ENCODE results near the gene NTM. TPM values are rescaled to one million over a fixed set of nuclear protein-coding genes. Genes with fewer than 3 reads are reported as not detected.

The NTM gene
- total and polyA plus RNA-seq, 2 experiments from 2014 or later: 25.9 to 49.0 TPM

GRCh38 chr11:132222345-132222744 is 851.9 kb downstream of the NTM start:
- Histone ChIP-seq H3K9ac (no peak overlapping the region), H3K27ac (no peak overlapping the region), H3K79me2 (ENCODE audit: insufficient read depth) (no peaks in the 10 kb centered on the region), H3K4me3 (no peak overlapping the region), H3K27me3 (replicated peaks; ENCODE audit: insufficient read depth) (no peaks in the 10 kb centered on the region; the same call in 1 of the 2 replicates), H3F3A (ENCODE audit: insufficient read depth) (peaks cover 12% of the 10 kb centered on the region), H3K9me2 (ENCODE audit: insufficient read depth) (no peaks in the 10 kb centered on the region), H3K9me3 (ENCODE audit: low read depth) (no peaks in the 10 kb centered on the region), H4K20me1 (ENCODE audit: insufficient read depth) (no peaks in the 10 kb centered on the region), H3K4me1 (ENCODE audit: insufficient read depth) (peaks cover 10% of the 10 kb centered on the region), H2AFZ (no peak overlapping the region), H3K36me3 (ENCODE audit: low read depth) (no peaks in the 10 kb centered on the region), H3K4me2 (ENCODE audit: unreplicated experiment) (no peak overlapping the region)
- WGBS, 2 experiments (ENCODE audit: low coverage in 1 of 2, low lambda C conversion rate in 2 of 2, missing lambda C conversion rate in 2 of 2): 91 to 92% methylated on average over 2 of the region's 2 CpGs
- in situ Hi-C loops (cut with MboI): no loop called here
- no peak for TF ChIP-seq EZH2phosphoT487 (IDR thresholded peaks at IDR 0.05; ENCODE audit: insufficient read depth, low read depth)
- no peak for TF ChIP-seq EZH2 (IDR thresholded peaks at IDR 0.05; ENCODE audit: insufficient read depth, poor library complexity, severe bottlenecking)
- no peak for DNase-seq

- no peaks in the 10 kb centered on the region for H3K36me3 ChIP-seq (ENCODE audit: low read depth)
- no peaks in the 10 kb centered on the region for H3K9me2 ChIP-seq (ENCODE audit: insufficient read depth)
- H3K79me2 ChIP-seq (ENCODE audit: insufficient read depth): no peaks in the 10 kb centered on the region
- no peaks in the 10 kb centered on the region for H3K27me3 ChIP-seq (replicated peaks; ENCODE audit: insufficient read depth)
- no peak for TF ChIP-seq EZH2 (IDR thresholded peaks at IDR 0.05; ENCODE audit: insufficient read depth, poor library complexity, severe bottlenecking)
- no peak overlapping the region for H3K9ac ChIP-seq
- WGBS, 2 experiments (ENCODE audit: low coverage in 1 of 2, low lambda C conversion rate in 2 of 2, missing lambda C conversion rate in 2 of 2): 88 to 91% methylated on average over 4 of the region's 4 CpGs
- in situ Hi-C loops (cut with MboI): no loop called here
- H3K9me3 ChIP-seq (ENCODE audit: low read depth): no peaks in the 10 kb centered on the region
- no peaks in the 10 kb centered on the region for H4K20me1 ChIP-seq (ENCODE audit: insufficient read depth)
- no peaks in the 10 kb centered on the region for H3F3A ChIP-seq (ENCODE audit: insufficient read depth)
- no peak overlapping the region for H2AFZ ChIP-seq
- H3K4me2 ChIP-seq (ENCODE audit: unreplicated experiment): no peak overlapping the region
- no peak overlapping the region for H3K27ac ChIP-seq
- no peak overlapping the region for H3K4me3 ChIP-seq
- no peak for DNase-seq
- no peaks in the 10 kb centered on the region for H3K4me1 ChIP-seq (ENCODE audit: insufficient read depth)
Measured at GRCh38 chr11:132226522-132226921, 856.1 kb downstream of the NTM start.

- no peaks in the 10 kb centered on the region for H4K20me1 ChIP-seq (ENCODE audit: insufficient read depth)
- no peak overlapping the region for H3K9ac ChIP-seq
- no peaks in the 10 kb centered on the region for H3K4me1 ChIP-seq (ENCODE audit: insufficient read depth)
- no peak for TF ChIP-seq EZH2 (IDR thresholded peaks at IDR 0.05; ENCODE audit: insufficient read depth, poor library complexity, severe bottlenecking)
- no peak for TF ChIP-seq EZH2phosphoT487 (IDR thresholded peaks at IDR 0.05; ENCODE audit: insufficient read depth, low read depth)
- H2AFZ ChIP-seq: no peak overlapping the region
- no peaks in the 10 kb centered on the region for H3K9me2 ChIP-seq (ENCODE audit: insufficient read depth)
- no peaks in the 10 kb centered on the region; the same call in 1 of the 2 replicates for H3K27me3 ChIP-seq (replicated peaks; ENCODE audit: insufficient read depth)
- no peaks in the 10 kb centered on the region for H3K36me3 ChIP-seq (ENCODE audit: low read depth)
- DNase-seq: peak; percentile 23
- H3K4me3 ChIP-seq: no peak overlapping the region
- H3K4me2 ChIP-seq (ENCODE audit: unreplicated experiment): no peak overlapping the region
- in situ Hi-C loops (cut with MboI): no loop called here
- no peaks in the 10 kb centered on the region for H3K79me2 ChIP-seq (ENCODE audit: insufficient read depth)
- no peaks in the 10 kb centered on the region for H3K9me3 ChIP-seq (ENCODE audit: low read depth)
- no peak overlapping the region for H3K27ac ChIP-seq
- no peaks in the 10 kb centered on the region for H3F3A ChIP-seq (ENCODE audit: insufficient read depth)
- 89 to 90% methylated on average over 11 of the region's 11 CpGs for WGBS, 2 experiments (ENCODE audit: low coverage in 1 of 2, low lambda C conversion rate in 2 of 2, missing lambda C conversion rate in 2 of 2)
Measured at GRCh38 chr11:132228746-132229325, 858.4 kb downstream of the NTM start.

- no peaks in the 10 kb centered on the region for H3K4me1 ChIP-seq (ENCODE audit: insufficient read depth)
- H3F3A ChIP-seq (ENCODE audit: insufficient read depth): no peaks in the 10 kb centered on the region
- H3K4me2 ChIP-seq (ENCODE audit: unreplicated experiment): no peak overlapping the region
- H3K4me3 ChIP-seq: no peak overlapping the region
- no peak for TF ChIP-seq EZH2 (IDR thresholded peaks at IDR 0.05; ENCODE audit: insufficient read depth, poor library complexity, severe bottlenecking)
- no peak for DNase-seq
- H3K36me3 ChIP-seq (ENCODE audit: low read depth): no peaks in the 10 kb centered on the region
- whole genome bisulfite sequencing, 2 experiments (ENCODE audit: low coverage in 1 of 2, low lambda C conversion rate in 2 of 2, missing lambda C conversion rate in 2 of 2): 43 to 47% methylated on average over 13 of the region's 13 CpGs
- H3K27me3 ChIP-seq (replicated peaks; ENCODE audit: insufficient read depth): no peaks in the 10 kb centered on the region; the same call in 1 of the 2 replicates
- H3K9me3 ChIP-seq (ENCODE audit: low read depth): no peaks in the 10 kb centered on the region
- H4K20me1 ChIP-seq (ENCODE audit: insufficient read depth): no peaks in the 10 kb centered on the region
- no peaks in the 10 kb centered on the region for H3K79me2 ChIP-seq (ENCODE audit: insufficient read depth)
- in situ Hi-C loops (cut with MboI): no loop called here
- H3K27ac ChIP-seq: no peak overlapping the region
- no peak overlapping the region for H3K9ac ChIP-seq
- no peaks in the 10 kb centered on the region for H3K9me2 ChIP-seq (ENCODE audit: insufficient read depth)
- H2AFZ ChIP-seq: no peak overlapping the region
Measured at GRCh38 chr11:132231656-132232347, 861.4 kb downstream of the NTM start.

Data from GM23248 (cell line).